HL-60 (cell line): ENCODE data around the gene ACHE.

Experiments
- CTCF ChIP-seq: IDR thresholded peaks from one replicate; pipeline ENCODE4 v1.5.1; 2011; ENCODE audit warnings: low read length, control low read depth, inconsistent platforms; ENCODE audit not compliant: insufficient read depth
- GABPA ChIP-seq: IDR thresholded peaks from 2 replicates; pipeline ENCODE4 v1.6.1; 2012; ENCODE audit warnings: low read depth
- POLR2AphosphoS5 ChIP-seq: IDR thresholded peaks from 2 replicates; pipeline ENCODE4 v1.6.1; 2012; ENCODE audit warnings: low read depth
- REST ChIP-seq: IDR thresholded peaks from 2 replicates; pipeline ENCODE4 v1.6.1; 2012; ENCODE audit warnings: low read depth; ENCODE audit not compliant: insufficient replicate concordance
- SPI1 ChIP-seq: IDR thresholded peaks from 2 replicates; pipeline ENCODE4 v1.6.1; 2012; ENCODE audit warnings: low read depth, mild to moderate bottlenecking, borderline replicate concordance

GRCh38 chr7:100914208-100914878, 18.7 kb upstream of the ACHE start:
- TF ChIP-seq POLR2AphosphoS5 (no peak), REST (no peak), CTCF (no peak), GABPA (no peak), SPI1 (no peak)
